8988T (cell line): ENCODE results near the gene KCNH2.
"Not testable (repeated sequence)": the region's sequence is repeated elsewhere in the genome, so short reads cannot be mapped to it uniquely, and the experiment has no call there.

Experiments
- DNase-seq: peaks from one replicate; pipeline ENCODE4 v3.0.0; 2011

Gene KCNH2

DNA sequence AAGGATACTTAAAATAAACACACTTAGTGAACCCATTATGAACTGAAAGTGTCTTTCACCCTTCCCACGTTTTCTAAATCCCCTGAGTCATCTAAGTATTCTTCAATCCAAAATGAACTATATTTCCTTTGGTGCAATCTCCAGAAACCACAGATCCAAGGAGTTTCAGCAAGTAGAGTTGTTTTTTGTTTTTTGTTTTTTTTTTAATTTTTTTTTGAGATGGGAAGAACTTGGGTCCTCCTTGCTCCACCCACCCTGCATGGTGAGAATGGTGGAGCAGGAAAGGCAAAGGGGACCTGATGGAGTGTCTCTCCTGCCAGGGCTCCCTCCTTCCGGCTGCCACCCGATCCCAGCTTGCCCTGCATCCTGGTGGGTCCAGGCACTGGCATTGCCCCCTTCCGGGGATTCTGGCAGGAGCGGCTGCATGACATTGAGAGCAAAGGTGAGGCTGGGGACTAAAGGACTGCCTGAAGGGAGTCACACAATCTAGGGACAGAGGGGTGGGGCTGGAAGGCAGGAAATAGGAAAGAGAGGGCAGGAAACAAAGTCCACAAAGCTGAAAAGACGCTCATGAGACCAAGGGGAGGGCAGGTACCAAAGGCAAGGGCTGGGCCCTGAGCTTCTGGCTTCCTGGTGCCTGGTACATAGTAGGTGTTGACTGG, 34.0 kb upstream of the KCNH2 start:
- DNase-seq: no peak

GRCh38 chr7:151011616-151012015, 33.5 kb upstream of the KCNH2 start:
- not testable (repeated sequence) for DNase-seq

GRCh38 chr7:151011097-151011409, 32.9 kb upstream of the KCNH2 start:
- DNase-seq: no peak

DNA sequence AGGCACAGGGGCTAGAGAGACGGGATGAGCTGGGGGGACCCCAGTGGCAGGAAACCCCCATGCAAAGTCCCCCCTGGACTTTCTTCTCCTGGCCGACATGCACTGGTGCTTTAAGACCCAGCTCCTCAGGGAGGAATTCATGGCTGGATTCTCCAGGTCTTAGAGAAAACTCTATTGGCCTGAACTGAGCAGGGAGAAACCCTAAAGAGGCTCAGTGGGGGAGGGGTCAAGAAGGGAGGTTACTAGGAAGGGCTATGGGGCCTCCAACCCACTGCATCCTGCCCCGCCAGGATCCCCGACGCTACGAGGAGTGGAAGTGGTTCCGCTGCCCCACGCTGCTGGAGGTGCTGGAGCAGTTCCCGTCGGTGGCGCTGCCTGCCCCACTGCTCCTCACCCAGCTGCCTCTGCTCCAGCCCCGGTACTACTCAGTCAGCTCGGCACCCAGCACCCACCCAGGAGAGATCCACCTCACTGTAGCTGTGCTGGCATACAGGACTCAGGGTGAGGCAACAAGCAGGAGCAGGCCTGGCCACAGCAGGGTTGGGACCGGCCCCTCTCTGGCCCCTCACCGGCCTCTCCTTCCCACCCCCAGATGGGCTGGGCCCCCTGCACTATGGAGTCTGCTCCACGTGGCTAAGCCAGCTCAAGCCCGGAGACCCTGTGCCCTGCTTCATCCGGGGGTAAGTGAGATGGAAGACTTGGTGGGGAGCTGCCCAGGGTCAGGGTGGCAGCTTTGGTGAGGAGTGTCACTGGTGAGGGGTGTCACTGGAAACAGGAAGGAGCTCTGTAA, 32.4 kb upstream of the KCNH2 start:
- DNase-seq: no peak

GRCh38 chr7:151010037-151010306, 31.9 kb upstream of the KCNH2 start:
- no peak for DNase-seq

DNA sequence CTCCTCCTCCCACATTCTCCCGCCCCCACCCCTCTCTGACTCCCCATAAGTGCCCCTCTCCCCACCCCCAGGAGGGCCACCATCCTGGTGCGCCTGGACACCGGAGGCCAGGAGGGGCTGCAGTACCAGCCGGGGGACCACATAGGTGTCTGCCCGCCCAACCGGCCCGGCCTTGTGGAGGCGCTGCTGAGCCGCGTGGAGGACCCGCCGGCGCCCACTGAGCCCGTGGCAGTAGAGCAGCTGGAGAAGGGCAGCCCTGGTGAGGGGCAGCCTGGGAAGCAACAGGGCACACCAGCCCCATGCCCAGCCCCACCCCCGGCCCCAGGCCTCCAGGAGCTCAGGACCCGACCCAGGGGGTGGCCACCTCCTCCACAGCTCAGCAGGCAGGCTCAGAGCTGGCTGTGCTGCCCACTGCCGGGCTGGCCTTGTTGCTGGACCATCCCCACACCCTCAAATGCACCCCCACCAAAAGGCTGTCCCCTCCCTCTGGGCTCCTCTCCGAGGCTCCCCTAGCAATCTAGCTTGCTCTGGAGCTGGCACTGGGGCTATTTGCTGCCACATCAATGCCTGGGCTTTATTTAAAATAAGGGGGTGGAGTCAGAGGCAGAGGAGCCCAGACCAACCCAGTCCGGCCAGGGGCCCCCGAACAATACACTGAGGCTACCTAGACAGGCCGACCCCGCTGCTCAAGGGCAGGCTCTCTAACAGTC, 31.4 kb upstream of the KCNH2 start:
- no peak for DNase-seq

DNA sequence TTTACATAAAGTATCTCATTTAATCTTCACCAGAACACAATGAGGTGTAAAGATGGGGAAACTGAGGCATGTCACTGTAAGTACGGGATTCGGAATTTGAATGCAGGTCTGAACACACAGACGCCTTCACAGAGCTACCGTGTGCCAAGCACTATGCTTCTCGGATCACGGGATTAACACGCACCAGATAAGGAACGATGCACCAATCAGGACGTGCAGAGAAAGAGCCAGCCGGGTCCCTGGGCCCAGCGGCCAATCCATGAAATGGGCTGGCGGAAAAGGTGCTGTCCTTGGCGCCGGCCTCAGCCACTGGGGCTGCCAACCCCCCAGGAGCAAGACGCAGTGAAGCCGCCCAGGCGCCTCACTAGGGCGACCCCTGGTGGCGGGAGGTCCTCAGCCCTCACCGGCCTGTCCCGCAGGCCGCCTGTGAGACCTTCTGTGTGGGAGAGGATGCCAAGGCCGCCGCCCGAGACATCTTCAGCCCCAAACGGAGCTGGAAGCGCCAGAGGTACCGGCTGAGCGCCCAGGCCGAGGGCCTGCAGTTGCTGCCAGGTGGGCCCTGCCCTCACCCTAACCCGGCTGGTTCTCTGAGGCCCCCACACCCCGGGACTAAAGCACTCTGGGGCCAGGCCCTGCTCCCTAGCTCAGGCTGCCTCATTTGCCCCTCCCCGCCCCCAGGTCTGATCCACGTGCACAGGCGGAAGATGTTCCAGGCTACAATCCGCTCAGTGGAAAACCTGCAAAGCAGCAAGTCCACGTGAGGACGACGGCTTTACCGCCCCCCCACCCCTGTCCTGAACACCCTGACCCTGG, 30.6 kb upstream of the KCNH2 start:
- DNase-seq: peak; percentile 94

- no peak for DNase-seq
Measured at GRCh38 chr7:151008143-151008510, 30.0 kb upstream of the KCNH2 start.

GRCh38 chr7:151007469-151007898, 29.4 kb upstream of the KCNH2 start:
- DNase-seq: no peak

- DNase-seq: no peak
Measured at GRCh38 chr7:151006590-151007300, 28.6 kb upstream of the KCNH2 start.

- DNase-seq: no peak
Measured at GRCh38 chr7:151005566-151005965, 27.4 kb upstream of the KCNH2 start.

DNA sequence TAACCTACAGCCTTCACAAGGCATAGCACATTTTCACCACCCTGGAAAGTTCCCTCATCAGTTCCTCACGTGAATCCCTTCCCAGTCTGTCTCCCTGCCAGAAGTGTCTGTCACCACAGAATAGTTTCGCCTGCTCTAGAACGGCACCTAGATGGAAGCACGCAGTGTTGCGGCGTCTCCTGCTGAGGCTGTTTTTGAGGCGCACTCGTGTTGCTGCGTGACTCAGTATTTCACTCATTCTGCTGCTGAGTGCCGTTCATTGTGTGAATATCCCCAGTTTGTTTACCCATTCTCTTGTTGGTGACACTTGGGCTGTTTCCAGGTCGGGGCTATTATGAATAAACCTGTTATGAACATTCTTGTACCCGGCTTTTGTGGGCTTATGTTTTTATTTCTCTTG, 25.5 kb upstream of the KCNH2 start:
- no peak for DNase-seq

DNA sequence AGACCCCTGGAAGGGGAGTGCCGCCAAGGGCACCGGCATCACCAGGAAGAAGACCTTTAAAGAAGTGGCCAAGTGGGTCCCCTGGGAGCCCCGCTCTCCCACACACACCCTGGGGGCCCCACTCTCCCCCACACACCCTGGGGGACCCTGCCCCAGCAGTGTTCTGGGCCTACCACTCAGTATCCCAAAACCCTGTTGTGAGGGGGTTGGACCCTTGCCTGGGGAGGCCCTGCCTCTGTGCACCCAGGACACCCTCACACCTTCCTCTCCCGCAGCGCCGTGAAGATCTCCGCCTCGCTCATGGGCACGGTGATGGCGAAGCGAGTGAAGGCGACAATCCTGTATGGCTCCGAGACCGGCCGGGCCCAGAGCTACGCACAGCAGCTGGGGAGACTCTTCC, 23.4 kb upstream of the KCNH2 start:
- DNase-seq: no peak

- DNase-seq: no peak
Measured at GRCh38 chr7:151000897-151001495, 22.9 kb upstream of the KCNH2 start.

DNA sequence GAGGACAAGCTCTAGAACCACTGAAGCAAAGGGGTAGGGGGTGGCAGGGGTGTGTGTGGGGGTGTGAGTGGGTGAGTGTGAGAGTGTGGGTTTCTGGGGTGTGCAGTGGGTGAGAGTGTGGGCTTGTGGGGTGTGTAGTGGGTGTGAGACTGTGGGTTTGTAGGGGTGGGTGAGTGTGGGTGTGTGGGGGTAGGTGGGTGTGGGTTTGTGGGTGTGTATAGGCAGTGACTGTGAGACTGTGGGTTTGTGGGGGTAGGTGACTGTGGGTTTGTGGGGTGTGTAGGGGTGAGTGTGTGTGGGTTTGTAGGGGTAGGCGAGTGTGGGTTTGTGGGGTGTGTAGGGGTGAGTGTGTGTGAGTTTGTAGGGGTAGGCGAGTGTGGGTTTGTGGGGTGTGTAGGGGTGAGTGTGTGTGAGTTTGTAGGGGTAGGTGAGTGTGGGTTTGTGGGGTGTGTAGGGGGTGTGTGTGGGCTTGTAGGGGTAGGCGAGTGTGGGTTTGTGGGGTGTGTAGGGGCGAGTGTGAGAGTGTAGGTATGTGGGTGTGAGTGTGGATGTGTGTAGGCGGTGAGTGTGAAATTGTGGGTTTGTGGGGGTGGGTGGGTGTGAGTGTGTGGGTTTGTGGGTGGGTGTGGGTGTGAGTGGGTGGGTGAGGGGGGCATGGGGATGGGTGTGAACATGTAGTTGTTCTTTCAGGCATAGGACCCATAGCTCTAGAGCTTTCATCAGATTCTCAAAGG, 21.5 kb upstream of the KCNH2 start:
- DNase-seq: no peak

DNA sequence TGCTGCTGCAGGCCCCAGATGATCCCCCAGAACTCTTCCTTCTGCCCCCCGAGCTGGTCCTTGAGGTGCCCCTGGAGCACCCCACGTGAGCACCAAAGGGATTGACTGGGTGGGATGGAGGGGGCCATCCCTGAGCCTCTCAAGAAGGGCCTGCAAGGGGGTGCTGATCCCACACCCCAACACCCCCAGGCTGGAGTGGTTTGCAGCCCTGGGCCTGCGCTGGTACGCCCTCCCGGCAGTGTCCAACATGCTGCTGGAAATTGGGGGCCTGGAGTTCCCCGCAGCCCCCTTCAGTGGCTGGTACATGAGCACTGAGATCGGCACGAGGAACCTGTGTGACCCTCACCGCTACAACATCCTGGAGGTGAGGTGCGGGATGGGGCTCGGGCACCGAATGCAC, 20.9 kb upstream of the KCNH2 start:
- no peak for DNase-seq

DNA sequence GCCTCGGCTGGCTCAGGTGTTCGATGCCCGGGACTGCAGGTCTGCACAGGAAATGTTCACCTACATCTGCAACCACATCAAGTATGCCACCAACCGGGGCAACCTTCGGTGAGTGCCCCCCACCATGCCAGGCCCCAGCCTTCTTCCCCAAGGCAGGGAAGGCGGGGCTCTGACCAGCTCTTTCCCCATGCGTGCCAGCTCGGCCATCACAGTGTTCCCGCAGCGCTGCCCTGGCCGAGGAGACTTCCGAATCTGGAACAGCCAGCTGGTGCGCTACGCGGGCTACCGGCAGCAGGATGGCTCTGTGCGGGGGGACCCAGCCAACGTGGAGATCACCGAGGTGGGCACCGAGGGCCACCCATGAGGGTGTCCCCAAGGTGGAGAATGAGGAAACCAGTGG, 20.2 kb upstream of the KCNH2 start:
- DNase-seq: no peak

GRCh38 chr7:150997817-150998216, 19.7 kb upstream of the KCNH2 start:
- no peak for DNase-seq

DNA sequence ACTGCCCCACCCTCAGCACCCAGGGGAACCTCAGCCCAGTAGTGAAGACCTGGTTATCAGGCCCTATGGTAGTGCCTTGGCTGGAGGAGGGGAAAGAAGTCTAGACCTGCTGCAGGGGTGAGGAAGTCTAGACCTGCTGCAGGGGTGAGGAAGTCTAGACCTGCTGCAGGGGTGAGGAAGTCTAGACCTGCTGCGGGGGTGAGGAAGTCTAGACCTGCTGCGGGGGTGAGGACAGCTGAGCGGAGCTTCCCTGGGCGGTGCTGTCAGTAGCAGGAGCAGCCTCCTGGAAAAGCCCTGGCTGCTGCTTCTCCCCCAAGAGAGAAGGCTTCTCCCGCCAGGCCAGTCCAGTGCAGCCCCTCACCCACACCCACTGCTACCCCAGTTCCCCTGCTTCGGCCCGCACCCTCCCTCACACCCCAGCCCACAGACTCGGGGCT, 19.0 kb upstream of the KCNH2 start:
- no peak for DNase-seq

DNA sequence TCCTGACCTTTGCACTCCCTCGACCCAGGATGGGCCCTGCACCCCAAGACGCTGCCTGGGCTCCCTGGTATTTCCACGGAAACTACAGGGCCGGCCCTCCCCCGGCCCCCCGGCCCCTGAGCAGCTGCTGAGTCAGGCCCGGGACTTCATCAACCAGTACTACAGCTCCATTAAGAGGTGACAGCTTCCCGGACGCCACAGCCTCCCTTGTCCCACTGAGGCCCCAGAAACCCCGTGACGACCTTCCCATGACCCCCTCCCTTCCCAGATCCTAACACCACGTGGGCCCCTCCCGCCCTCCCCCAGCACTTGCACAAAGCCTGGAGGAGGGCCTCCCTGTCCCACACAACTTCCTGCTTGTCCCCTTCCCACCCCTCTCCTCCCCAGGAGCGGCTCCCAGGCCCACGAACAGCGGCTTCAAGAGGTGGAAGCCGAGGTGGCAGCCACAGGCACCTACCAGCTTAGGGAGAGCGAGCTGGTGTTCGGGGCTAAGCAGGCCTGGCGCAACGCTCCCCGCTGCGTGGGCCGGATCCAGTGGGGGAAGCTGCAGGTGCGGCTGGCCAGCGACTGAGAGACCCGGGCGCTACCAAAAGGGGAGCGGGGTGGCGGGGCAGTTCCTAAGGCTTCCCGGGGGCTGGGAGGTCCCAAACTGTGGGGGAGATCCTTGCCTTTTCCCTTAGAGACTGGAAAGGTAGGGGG, 18.4 kb upstream of the KCNH2 start:
- DNase-seq: no peak
